GM20000 (cell line): ENCODE measurements around the gene RBMS3.

Source experiments
- DNase-seq: peaks from one replicate; pipeline ENCODE4 v3.0.0; 2012; ENCODE audit warnings: low spot score
- TF ChIP-seq, protein P1 (sequence below): IDR thresholded peaks from 2 replicates; pipeline ENCODE4 v1.5.1; 2012; ENCODE audit warnings: mild to moderate bottlenecking, control low read depth; ENCODE audit errors: extremely low read depth, missing control alignments

Gene RBMS3

DNA sequence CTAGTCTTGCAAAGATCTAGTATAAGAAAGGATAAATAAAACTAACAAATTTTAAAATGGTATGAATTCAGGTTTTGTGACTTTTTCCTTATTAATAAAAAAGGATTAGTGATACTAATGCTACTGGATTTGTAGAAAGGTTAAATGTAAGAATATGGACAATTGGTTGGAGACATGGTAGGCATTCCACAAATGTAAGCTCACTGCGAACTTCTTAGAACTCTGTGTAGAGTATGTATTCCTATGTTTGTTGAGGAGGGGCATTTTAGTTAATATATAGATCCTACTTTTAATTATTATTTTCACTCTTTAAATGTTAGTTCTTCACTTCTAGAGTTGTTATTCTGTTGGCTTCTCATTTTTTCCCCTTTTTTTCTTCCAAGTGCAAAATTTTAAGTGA lies 414.3 kb downstream of the RBMS3 start:
- no peak for DNase-seq
- TF ChIP-seq, protein P1, sequence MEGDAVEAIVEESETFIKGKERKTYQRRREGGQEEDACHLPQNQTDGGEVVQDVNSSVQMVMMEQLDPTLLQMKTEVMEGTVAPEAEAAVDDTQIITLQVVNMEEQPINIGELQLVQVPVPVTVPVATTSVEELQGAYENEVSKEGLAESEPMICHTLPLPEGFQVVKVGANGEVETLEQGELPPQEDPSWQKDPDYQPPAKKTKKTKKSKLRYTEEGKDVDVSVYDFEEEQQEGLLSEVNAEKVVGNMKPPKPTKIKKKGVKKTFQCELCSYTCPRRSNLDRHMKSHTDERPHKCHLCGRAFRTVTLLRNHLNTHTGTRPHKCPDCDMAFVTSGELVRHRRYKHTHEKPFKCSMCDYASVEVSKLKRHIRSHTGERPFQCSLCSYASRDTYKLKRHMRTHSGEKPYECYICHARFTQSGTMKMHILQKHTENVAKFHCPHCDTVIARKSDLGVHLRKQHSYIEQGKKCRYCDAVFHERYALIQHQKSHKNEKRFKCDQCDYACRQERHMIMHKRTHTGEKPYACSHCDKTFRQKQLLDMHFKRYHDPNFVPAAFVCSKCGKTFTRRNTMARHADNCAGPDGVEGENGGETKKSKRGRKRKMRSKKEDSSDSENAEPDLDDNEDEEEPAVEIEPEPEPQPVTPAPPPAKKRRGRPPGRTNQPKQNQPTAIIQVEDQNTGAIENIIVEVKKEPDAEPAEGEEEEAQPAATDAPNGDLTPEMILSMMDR: no peak

DNA sequence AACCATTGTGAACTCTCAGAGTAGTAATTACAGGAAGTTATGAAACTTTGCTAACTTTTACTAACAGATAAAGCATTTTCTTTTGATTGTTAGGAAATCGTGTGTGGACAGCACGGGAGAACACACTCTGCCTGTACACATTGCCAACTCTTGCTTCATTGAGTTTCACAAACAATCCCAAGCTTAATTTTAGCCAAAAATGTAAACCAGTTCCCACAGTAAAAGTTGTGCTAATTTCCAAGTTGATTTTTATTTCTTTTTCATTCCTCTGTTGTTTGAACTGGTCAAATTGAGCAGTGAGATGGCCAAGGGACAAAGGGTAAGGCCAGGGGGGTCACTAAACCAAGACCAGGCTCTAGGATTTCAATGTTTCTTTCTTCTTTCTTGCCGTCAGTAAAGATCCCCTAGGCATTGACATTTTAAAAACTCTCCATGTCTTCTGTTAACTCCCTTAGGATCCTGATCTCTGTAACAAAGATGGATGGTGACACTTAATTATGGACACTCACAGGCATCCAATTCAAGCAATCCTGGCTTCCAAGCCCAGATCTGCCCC lies 414.9 kb downstream of the RBMS3 start:
- TF ChIP-seq, protein P1: no peak
- no peak for DNase-seq

DNA sequence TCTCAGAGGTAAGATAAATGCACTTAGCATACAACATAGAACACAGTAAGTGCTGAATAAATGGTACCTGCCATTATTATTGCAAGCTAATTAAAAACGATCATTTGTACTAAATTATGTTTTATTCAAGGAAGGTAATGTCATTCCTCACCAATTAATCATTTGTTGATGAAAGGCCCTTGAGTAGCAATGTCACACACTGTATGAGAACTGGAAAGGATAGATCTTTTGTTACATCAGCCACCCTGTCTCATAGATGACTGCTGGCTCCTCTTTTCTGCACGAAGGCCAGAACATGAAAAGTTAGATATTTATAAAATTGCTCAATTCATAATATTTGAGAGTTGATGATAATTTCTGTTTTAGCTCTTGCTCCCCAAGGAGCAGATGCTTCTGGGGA lies 415.4 kb downstream of the RBMS3 start:
- TF ChIP-seq, protein P1: no peak
- DNase-seq: no peak

DNA sequence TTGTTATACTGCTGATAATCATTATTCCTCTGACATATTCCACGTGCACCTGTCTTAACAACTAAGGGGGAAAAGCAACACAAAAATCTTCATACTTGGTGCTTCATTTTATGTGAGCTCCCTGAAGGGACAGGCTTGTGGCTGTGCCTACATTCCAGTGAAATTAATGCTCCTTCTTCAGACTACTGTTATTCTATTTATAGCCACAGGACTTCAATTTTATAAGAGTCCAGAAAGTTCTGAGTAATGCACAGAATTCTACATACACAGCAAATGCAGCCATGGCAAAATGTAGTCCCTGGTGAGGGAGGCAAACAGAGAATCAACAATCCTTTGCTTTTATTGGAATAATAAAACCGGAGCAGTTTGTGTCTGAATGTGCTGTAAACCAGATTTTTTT lies 417.1 kb downstream of the RBMS3 start:
- no peak for DNase-seq

DNA sequence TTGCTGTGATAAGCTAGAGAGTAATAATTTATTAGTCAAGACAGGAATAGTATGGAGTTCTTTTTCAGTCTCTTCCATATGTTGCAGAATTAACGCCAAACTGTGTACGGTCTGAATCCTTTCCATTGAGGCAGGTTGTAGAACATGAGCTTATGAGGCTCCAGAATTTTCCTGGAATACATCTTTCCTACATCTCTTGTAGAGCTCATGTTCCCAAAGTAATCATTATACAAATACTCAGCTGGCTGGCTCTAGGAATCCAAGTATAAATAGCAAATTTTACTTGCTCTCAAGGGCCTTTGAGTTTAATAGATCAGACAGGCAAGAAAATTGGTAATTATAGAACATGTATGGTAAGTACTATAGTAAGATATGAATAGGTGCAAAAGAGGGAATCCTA lies 419.4 kb downstream of the RBMS3 start:
- DNase-seq: no peak
- TF ChIP-seq, protein P1: no peak

More for the DNA sequence above, 417.1 kb downstream of the RBMS3 start:
- TF ChIP-seq, protein P1: no peak

DNA sequence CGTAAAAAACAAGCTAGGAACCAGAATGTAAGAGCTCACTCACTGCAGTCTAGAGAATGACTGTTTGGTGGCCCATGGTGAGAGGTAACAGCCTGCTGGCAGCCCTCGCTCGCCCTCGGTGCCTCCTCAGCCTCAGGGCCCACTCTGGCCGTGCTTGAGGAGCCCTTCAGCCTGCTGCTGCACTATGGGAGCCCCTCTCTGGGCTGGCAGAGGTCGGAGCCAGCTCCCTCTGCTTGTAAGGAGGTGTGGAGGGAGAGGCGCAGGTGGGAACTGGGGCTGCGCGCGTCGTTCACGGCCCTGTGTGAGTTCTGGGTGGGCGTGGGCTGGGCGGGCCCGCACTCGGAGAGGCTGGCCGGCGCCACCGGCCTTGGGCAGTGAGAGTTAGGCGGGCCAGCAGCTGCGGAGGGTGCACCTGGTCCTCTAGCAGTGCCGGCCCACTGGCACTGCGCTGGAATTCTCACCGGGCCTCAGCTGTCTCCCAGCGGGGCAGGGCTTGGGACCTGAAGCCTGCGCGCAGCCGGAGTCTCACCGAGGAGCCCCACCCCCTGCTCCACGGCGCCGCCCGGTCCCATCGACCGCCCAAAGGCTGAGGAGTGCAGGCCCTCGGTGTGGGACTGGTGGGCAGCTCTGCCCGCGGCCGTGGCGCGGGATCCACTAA lies 420.6 kb downstream of the RBMS3 start:
- TF ChIP-seq, protein P1: no peak
- DNase-seq: no peak

DNA sequence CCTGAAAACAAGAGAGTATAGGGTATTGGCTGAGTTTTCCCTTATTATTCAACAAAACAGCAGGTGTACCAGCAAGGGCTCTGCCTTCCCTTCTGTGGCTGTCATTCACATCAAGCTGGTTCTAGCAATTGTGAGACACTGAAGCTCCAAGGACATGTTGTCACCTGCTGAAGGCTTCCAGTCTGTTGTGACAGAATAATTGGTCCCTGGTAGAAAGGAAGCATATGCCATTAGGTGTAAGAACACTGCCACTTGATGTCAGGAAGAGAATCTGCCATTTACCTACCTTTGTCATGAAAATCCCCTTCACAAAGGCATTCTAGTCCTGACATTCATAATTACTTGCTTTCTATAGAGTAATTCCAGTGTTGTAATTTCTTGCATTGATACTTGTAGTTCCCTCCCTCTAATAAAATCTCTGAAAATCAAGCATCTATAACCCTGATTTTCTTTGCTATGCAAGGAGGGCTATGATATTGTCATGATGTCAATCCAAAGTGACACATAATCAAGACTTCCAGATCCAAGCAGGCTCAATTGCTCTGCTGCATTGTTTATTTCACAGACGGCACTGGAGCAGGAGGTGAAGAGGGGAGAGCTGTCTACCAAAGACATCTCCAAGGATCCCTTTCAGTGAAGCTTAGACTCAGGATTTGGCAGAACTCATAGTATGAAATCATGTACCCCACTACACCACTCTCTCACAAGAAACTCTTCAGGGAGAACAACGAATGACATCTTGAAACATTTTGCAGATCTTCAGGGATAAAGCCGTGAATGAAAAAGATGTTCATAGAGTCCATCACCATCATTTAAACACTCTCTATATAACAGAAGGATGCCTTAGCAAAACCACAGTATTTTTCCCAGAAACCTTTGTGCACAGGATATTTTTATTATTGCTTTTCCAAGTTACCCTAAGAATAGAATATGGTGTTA lies 425.3 kb downstream of the RBMS3 start:
- TF ChIP-seq, protein P1: no peak
- DNase-seq: no peak
